Muscle of leg (tissue), 11 donors: ENCODE data around the gene PTAFR. TPM values are rescaled to one million over a fixed set of nuclear protein-coding genes. Genes with fewer than 3 reads are reported as not detected.

Experiments
- DNase-seq: peaks from one replicate; pipeline ENCODE4 v3.0.0; 2013
- H3K27ac ChIP-seq: one replicate; pipeline ENCODE4 v1.5.1; 2013; ENCODE audit warnings: mild to moderate bottlenecking, low read length, control low read depth
- H3K27me3 ChIP-seq: one replicate; pipeline ENCODE4 v1.6.1; 2013; ENCODE audit warnings: low read length; ENCODE audit not compliant: control insufficient read depth, insufficient read depth
- H3K36me3 ChIP-seq: one replicate; pipeline ENCODE4 v1.6.1; 2013; ENCODE audit warnings: low read length; ENCODE audit not compliant: control insufficient read depth, insufficient read depth
- H3K4me1 ChIP-seq: one replicate; pipeline ENCODE4 v1.6.1; 2013; ENCODE audit warnings: low read length; ENCODE audit not compliant: control insufficient read depth, insufficient read depth
- H3K4me3 ChIP-seq: one replicate; pipeline ENCODE4 v1.5.1; 2013; ENCODE audit warnings: low read length, control low read depth
- H3K9me3 ChIP-seq: replicated peaks from 2 replicates; pipeline ENCODE4 v1.6.1; 2013; ENCODE audit warnings: low read depth, low read length; ENCODE audit not compliant: control insufficient read depth
- WGBS: methylation state at CpG from one replicate; pipeline ENCODE4 v1.1.5; 2013; ENCODE audit warnings: missing lambda C conversion rate; ENCODE audit not compliant: insufficient coverage; 5-methylcytosine and 5-hydroxymethylcytosine counted together
- polyA plus RNA-seq, 8 donors: library from polyadenylated mRNA; unstranded; fragments of 120-200 nt; gene quantifications; one replicate each; pipeline versions ENCODE4 v1.2.1 to v1.2.3, GENCODE V29; 2013; ENCODE audit warnings: inconsistent platforms in 1 of 8, low replicate concordance in 1 of 8; ENCODE audit not compliant: insufficient read length in 8 of 8, insufficient read depth in 1 of 8
- total RNA-seq: library from RNA; stranded (reverse); fragments of 120-200 nt; gene quantifications from one replicate; pipeline ENCODE4 v1.2.4, GENCODE V29; 2013

PTAFR gene
- total and polyA plus RNA-seq, 9 donors, result 1.6 to 2.4 (median 2.1) TPM

GRCh38 chr1:28108001-28108400 lies 68.5 kb downstream of the PTAFR start:
- Histone ChIP-seq H3K9me3 (no peaks in the 10 kb centered on the region), H3K27ac (no peak overlapping the region), H3K27me3 (no peaks in the 10 kb centered on the region), H3K4me1 (no peaks in the 10 kb centered on the region), H3K36me3 (no peaks in the 10 kb centered on the region), H3K4me3 (no peak overlapping the region)
- DNase-seq, result peak; percentile 43
- WGBS, result 73% methylated on average over 1 of the region's 2 CpGs

DNA sequence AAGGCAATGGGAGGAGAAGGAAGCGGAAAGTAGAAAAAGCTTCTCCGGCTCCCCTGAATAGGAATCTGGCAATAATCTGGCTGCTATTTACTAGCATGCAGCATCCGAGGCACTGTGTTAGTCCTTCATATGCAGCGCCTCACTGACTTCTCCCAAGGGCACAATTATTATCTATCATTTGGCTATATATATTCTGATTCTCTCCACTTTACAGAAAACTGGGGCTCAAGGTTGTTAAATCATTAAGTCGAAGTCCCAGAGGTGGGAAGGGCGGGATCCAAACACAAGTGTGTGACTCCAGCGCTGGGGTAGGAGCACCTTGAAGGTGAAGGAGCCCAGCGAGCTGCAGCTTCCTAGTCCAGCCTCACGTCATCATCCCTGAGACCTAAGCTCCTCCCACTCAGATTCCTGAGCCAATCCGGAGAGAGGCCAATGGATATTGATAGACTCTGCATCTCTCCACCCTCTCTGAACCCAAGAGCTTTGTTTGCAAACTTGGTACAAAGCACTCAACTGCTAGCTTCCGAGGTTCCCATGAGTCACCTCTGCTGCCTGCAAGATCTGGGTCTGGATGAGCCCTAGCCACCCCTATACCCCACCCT lies 71.5 kb downstream of the PTAFR start:
- no peaks in the 10 kb centered on the region for H3K36me3 ChIP-seq
- H3K27ac ChIP-seq, result no peak overlapping the region
- no peaks in the 10 kb centered on the region for H3K4me1 ChIP-seq
- no peaks in the 10 kb centered on the region for H3K9me3 ChIP-seq
- H3K4me3 ChIP-seq, result peak overlapping the region; percentile 4
- 12% methylated on average over 6 of the region's 11 CpGs for WGBS
- peak; percentile 22 for DNase-seq
- H3K27me3 ChIP-seq, result no peaks in the 10 kb centered on the region

- Histone ChIP-seq H3K27ac (no peak overlapping the region), H3K27me3 (no peaks in the 10 kb centered on the region), H3K36me3 (no peaks in the 10 kb centered on the region), H3K4me3 (no peak overlapping the region), H3K4me1 (peaks cover 6% of the 10 kb centered on the region), H3K9me3 (no peaks in the 10 kb centered on the region)
- no CpG with 5 or more reads among the region's 1 CpG for WGBS
- no peak for DNase-seq
These were observed 74.3 kb downstream of the PTAFR start for GRCh38 chr1:28102189-28102588.

DNA sequence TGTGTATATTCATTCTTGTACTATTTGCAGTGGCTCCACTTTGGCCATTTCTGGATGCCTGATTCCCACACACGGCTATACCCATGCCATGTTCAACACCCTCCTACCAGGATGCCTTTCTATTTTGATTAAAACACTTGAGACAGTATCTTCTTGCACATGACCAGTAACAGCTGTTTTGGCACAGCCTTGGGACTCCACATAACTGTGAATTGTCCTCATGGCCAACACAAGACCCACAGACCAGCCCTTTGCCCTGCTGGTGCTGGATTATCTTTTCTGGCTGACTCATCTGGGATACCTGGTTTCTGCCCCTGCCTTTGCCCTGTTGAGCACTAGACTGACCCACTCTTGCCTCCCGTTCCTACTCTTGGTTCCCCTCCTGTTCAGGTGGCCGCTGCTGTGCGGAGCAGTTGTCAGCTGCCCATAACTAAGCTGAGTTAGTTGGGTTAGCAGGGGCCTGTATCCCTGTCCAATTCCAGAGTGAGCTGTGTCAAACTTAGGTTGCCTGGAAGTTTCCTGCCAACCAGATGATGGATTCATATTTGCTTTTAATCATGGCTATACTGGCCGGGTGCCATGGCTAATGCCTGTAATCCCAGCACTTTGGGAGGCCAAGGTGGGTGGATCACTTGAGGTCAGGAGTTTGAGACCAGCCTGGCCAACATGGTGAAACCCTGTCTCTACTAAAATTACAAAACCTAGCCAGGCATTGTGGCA lies 77.3 kb downstream of the PTAFR start:
- 88% methylated on average over 1 of the region's 5 CpGs for WGBS
- no peaks in the 10 kb centered on the region for H3K27me3 ChIP-seq
- no peaks in the 10 kb centered on the region for H3K9me3 ChIP-seq
- H3K4me1 ChIP-seq, result peaks cover 6% of the 10 kb centered on the region
- H3K27ac ChIP-seq, result peak overlapping the region; percentile 54
- no peak overlapping the region for H3K4me3 ChIP-seq
- peak; percentile 65 for DNase-seq
- H3K36me3 ChIP-seq, result no peaks in the 10 kb centered on the region

Other genes with a start within 250 kb of the PTAFR start
- gene SMPDL3B, start 241.7 kb downstream of the PTAFR start, total RNA-seq, result 0.09 TPM
- 1 to 10 TPM in 1 of 8 donors, under 1 TPM in 6, not detected in 1; 0.06 to 2.1 (median 0.13) TPM for gene SMPDL3B, start 241.7 kb downstream of the PTAFR start, polyA plus RNA-seq
- gene XKR8, start 216.7 kb downstream of the PTAFR start, total RNA-seq, result 2.3 TPM
- 1 to 10 TPM; 7.4 to 8.6 (median 8.0) TPM for gene XKR8, start 216.7 kb downstream of the PTAFR start, polyA plus RNA-seq
- gene EYA3, start 88.1 kb downstream of the PTAFR start, total RNA-seq, result 14.0 TPM
- gene EYA3, start 88.1 kb downstream of the PTAFR start, polyA plus RNA-seq, result 10 to 100 TPM; 14.3 to 20.2 (median 16.6) TPM
- 74.3 TPM for gene DNAJC8, start 56.3 kb upstream of the PTAFR start, total RNA-seq
- 100 to 1,000 TPM in 1 of 8 donors, 10 to 100 TPM in 7; 77.3 to 107 (median 84.0) TPM for gene DNAJC8, start 56.3 kb upstream of the PTAFR start, polyA plus RNA-seq
- gene ATP5IF1, start 59.4 kb upstream of the PTAFR start, total RNA-seq, result 72.7 TPM
- gene ATP5IF1, start 59.4 kb upstream of the PTAFR start, polyA plus RNA-seq, result 100 to 1,000 TPM in 5 of 8 donors, 10 to 100 TPM in 3; 85.7 to 116 (median 102) TPM
- 2.6 TPM for gene SESN2, start 82.8 kb upstream of the PTAFR start, total RNA-seq
- 1 to 10 TPM; 3.2 to 5.0 (median 3.8) TPM for gene SESN2, start 82.8 kb upstream of the PTAFR start, polyA plus RNA-seq
- gene MED18, start 152.3 kb upstream of the PTAFR start, total RNA-seq, result 13.0 TPM
- gene MED18, start 152.3 kb upstream of the PTAFR start, polyA plus RNA-seq, result 10 to 100 TPM; 12.2 to 14.7 (median 13.5) TPM
- 10.3 TPM for gene PHACTR4, start 193.1 kb upstream of the PTAFR start, total RNA-seq
- 10 to 100 TPM; 22.6 to 33.0 (median 27.1) TPM for gene PHACTR4, start 193.1 kb upstream of the PTAFR start, polyA plus RNA-seq